Measurements from ENCODE around the gene PGAM2.

Gene PGAM2

DNA sequence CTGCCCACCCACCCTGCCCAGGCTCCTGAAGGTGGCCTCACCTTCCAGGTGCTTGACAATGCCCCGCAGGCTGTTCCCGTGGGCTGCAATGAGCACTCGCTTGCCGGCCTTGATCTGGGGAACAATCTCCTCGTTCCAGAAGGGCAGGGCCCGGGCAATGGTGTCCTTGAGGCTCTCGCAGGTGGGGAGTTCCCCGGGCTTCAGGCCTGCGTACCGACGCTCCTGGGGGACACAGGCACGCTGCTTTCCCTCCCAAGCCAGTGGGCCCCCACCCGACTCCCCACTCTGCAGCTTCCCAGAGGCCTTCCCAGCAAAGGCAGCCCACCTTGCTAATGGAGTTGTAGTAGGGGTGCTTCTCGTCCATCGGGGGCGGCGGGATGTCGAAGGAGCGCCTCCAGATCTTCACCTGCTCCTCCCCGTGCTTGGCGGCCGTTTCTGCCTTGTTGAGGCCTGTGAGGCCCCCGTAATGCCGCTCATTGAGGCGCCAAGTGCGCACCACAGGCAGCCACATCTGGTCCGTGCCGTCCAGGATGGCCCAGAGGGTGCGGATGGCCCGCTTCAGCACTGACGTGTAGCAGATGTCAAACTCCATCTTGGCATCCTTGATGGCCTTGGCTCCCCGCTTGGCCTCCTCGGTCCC, 456 bp downstream of the PGAM2 start:
- no peak for DNase-seq (ENCODE audit: low read depth)

DNA sequence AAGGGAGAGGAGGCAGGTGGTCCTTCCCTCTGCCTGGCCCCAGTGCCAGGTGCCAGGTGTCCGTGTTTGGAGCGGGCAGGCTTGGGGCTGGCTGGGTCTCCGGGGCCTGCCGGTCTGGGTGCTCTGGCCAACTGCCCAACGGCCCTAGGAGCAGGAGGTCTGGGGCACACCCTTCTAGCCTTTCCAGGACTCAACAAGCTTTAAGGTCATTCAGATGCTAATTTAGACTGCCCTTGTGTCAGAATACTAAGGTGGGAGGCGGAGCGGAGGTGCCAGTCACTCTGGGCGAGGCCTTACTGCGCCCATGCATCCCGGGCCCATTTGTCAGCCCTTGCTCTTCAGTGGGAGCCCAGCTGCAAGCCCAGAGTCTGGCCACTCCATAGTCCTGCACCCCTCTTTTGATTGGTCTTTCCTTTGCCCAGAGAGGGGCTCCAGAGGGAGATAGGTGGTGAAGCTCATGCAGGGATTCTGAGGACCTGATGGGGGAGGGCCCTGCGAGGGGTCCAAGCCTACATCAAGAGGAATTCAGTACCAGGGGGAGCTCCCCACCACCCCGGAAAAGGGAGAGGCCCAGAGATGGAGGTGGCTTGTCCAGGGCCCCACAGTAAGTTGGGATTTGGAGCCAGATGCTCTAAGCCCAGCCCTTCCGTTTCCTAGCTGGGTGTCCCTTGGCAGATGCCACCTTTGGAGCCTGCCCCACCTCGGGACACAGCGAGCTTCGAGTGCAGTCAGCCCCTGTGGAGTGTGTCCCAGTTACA, 1.3 kb downstream of the PGAM2 start:
- DNase-seq (ENCODE audit: low read depth): no peak

DNA sequence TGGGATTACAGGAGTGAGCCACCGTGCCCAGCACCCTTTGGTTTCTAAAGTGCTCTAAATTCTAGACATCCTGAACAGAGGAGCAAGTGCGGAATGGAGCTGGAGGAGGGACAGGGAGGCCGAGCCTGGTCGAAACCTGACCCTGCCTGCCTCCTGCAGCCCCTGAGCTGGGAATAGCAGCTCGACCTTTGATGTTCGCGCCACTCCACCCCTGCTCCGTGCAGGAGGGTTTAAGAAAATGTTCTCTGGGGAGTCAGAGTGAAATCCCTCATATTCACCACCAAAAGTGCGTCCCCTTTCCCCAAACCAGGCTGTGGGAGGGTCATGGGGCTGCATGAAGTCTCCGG, 1.8 kb downstream of the PGAM2 start:
- no peak for DNase-seq (ENCODE audit: low read depth)

DNA sequence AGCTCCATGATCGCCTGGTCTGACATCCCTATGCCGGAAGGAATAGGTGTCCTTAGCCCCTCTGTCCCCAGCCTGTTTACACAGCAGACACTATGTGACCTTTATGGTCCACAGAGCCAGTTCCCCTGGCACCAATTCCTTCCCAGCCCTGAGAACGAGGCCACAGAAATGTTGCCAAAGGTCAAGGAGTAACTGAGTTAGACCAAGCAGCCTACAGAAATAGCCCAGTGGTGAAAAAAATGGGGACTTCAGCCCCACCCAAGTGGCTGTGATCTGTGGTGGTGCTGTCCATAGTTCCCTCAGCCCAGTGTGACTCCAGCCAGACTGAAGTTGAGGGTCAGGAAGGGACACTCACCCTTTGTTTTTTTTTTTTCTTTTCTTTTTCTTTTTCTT, 2.5 kb downstream of the PGAM2 start:
- no peak for DNase-seq (ENCODE audit: low read depth)

DNA sequence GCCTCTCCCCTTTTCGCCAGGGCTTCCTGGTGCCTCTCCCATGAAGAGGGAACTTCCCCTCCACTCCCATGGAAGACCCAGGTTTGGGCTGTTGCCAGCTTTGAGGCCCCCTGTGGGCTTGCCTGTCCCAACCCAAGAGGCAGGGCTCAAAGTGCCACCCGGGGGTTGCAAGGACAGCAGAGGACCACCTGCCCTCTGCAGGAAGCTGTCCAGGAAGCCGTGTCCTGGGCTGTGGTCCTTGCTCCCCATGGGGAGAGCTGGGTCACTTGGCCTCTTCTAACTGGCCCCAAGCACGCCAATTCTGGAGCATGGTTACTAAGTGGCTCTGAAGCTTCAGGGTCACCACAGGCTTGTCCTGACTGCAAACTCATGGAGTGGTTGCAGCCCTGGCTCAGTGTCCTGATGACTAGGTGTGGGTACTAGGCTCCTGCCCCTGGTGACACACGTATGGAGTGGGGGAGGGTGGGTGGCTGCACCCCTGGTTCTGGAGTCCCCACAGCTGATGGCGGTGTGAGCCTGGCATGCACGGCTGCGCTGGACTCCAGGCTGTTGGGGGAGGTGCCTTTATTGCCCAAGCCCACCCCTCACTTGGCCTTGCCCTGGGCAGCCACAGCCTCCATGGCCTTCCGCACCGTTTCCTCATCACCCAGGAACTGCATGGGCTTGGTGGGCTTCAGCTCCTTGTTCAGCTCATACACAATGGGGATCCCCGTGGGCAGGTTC, 3.0 kb downstream of the PGAM2 start:
- DNase-seq (ENCODE audit: low read depth): no peak

DNA sequence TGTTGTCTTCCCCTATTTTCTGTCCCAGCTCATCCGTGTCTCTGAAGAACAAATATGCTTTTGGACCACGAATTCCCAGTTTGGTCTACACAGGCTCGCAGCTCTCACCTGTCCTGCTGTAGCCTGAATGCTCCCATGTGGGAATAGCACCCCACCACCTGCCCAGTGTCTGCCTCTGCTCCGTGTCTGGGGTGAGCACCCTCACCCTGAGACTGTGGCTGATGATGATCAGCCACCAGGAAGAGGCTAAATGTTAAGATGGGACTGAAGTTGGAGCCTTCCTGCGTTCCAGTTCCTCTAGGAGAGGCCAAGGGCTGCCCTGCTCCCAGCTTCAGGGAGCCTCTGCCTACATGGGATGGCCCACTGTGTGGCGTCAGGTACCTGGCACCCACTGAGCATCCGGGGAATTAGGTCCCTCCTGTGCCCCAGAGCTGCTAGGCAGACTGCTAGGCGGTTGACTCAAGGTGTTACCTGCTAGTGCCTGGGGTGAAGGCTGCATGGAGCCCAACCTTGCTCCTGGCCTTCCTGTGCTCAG, 3.7 kb downstream of the PGAM2 start:
- no peak for DNase-seq (ENCODE audit: low read depth)

DNA sequence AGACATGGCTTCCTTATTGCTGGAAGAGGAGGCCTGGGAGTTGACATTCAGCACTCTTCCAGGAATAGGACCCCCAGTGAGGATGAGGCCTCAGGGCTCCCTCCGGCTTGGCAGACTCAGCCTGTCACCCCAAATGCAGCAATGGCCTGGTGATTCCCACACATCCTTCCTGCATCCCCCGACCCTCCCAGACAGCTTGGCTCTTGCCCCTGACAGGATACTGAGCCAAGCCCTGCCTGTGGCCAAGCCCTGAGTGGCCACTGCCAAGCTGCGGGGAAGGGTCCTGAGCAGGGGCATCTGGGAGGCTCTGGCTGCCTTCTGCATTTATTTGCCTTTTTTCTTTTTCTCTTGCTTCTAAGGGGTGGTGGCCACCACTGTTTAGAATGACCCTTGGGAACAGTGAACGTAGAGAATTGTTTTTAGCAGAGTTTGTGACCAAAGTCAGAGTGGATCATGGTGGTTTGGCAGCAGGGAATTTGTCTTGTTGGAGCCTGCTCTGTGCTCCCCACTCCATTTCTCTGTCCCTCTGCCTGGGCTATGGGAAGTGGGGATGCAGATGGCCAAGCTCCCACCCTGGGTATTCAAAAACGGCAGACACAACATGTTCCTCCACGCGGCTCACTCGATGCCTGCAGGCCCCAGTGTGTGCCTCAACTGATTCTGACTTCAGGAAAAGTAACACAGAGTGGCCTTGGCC, 4.3 kb downstream of the PGAM2 start:
- no peak for DNase-seq (ENCODE audit: low read depth)

DNA sequence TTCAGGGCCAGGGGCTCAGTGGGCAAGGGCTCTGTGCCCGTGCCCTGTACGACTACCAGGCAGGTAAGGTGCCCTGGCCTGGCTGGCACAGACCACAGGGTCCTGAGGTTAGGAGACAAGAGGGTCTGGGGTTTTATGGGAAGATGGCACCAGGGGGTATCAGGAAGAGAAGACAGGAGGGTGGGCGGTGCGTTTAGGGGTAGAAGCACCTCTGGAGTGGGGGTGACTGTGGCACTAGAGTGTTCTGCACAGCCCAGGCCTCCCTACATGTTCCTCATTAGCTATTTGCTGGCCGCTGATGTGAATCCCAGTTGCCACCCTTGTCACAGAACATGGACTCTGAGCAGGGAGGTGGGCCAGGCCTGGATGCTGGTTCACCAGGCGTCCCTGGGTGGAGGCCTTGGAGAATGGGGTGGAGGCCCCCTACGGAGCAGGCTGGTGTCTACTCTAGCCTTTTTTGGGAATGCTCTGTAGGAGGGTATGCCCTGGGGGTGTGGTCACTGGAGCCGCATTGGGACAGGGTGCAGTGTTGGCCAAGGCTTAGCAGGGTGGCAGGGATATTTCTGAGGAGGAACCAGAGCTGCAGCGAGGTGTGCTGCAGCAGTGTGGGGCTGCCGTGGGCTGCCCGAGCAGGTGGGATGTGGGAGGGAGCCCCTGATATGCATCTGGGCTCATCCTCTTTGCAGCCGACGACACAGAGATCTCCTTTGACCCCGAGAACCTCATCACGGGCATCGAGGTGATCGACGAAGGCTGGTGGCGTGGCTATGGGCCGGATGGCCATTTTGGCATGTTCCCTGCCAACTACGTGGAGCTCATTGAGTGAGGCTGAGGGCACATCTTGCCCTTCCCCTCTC, 5.0 kb downstream of the PGAM2 start:
- DNase-seq (ENCODE audit: low read depth): no peak

DNA sequence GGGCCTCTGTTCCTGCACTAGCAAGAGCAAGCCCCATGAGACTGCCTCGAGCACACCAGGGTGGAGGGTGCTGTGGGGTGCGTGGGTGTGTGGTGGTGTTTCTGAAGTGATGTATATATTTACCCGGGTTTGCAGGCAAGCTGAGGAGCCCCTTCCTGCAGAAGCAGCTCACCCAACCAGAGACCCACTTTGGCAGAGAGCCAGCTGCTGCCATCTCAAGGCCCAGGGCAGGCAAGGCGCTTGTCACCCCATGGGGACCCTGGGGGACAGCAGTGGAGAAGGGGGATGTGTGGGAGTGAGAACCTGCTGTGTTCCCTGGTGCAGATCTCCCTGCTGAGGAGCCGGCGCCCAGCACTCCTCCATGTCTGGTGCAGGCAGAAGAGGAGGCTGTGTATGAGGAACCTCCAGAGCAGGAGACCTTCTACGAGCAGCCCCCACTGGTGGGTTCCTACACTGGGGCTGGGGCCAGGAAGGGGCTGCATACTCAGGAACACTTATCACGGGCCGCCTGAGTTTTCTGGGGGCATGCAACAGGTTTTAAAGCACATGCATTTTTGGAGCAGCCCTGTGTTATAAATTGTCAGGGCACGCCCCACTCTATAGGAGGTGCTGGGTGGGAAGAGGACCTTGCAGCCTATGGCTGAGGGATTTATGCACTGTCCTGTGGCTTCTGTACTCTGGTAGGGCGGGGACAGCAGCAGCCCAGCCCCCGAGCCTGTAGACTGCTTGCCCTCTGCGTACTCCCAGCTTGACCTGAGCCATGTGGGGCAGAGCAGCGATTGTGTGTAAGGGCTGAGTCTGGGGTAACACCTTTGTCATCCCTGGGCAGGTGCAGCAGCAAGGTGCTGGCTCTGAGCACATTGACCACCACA, 5.9 kb downstream of the PGAM2 start:
- peak; percentile 33 for DNase-seq (ENCODE audit: low read depth)

DNA sequence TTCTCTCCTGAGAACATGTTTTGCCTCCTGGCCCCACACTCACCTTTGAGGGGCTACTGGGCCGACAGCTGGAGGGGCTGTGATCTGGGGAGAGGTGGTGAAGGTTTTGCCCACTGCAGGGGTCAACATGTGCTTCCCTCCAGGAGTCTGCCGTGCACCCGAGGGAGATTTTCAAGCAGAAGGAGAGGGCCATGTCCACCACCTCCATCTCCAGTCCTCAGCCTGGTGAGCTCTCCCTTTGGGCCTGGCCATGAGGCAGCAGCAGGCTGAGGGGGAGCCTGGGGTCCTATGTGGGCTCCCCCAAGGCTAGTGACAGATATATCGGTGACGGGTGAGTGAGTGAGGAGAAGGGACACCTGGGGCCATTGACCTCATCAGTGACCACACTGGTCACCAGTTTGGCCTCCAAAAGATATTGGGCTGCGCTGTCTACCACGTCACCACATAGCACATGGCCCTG, 6.6 kb downstream of the PGAM2 start:
- no peak for DNase-seq (ENCODE audit: low read depth)

DNA sequence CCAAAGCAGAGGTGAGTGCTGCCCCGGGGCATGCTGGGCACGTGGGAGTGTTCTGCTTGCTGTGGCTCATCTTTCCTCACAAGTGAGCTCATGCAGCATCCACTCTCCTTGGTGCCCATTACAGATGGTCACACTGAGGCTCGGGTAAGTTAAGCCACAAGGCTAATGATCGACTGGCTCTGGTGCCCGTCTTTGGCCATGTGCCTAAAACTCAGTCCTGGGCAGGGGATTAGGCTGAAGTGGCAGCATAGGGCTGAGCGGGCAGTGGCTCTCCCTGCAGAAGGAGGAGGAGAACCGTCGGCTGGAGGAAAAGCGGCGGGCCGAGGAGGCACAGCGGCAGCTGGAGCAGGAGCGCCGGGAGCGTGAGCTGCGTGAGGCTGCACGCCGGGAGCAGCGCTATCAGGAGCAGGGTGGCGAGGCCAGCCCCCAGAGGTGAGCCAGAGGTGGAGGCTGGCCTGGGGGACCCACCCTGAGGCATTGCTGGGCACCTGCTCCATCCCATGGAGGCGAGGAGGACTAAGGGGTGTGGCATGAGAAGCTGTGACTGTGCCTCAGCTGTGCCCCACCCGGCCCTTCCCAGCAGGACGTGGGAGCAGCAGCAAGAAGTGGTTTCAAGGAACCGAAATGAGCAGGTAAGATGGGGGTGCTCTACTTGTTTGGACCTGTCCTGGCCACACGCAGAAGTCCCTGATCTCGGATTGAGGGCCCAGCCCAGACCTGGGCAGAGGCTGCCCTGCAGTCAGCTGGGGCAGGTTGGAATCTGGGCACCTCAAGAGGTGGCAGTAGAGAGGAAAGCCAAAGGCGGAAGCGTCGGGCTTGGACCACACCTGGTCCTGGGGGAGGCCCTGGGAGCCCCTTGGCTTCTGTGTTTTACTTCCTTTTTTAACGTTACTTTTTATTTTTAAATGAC, 7.3 kb downstream of the PGAM2 start:
- no peak for DNase-seq (ENCODE audit: low read depth)

DNA sequence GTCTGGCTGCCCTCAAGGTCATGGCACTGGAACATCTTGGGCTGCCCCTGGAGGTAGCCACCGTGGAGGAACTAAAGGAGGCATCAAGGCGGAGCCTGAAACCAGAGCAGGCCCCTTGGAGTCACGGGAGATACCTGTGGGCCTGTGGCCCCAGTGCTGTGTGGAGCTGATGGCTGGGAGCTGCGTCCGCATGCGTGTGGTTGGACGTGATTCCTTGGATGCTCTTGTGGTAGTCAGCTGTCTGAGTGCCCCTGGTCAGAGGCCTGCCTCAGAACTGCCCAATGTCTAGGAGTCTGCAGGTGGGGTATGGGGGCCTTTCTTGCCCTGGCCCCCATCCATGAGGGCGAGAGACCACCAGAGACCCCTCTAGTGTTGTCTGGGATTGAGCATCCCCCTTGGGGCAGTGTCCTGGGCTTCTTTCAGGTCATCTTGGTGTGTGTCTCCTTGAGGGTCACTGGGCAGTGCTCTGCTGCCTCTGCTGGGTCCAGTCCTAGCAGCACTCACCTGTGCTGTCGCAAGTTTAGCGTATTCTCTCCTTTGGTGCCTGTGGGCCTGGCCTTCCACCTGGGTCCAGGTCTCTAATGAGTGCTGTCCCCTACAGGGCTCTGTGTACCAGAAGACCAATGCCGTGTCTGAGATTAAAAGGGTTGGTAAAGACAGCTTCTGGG, 8.1 kb downstream of the PGAM2 start:
- no peak for DNase-seq (ENCODE audit: low read depth)

DNA sequence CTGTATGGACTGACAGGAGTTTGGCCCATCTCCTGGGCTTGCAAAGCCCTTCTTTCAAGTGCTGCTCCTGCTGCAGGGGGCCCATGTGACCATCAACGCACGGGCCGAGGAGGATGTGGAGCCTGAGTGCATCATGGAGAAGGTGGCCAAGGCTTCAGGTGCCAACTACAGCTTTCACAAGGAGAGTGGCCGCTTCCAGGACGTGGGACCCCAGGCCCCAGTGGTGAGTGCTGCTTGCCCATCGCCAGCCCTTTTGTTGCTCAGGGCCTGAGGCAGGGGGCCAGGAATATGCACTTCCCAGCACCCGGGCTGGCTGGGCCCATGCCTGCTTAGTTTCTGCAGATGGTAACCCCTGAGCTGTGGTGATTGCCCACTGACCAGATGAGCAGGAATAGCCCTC, 8.7 kb downstream of the PGAM2 start:
- DNase-seq (ENCODE audit: low read depth): no peak

DNA sequence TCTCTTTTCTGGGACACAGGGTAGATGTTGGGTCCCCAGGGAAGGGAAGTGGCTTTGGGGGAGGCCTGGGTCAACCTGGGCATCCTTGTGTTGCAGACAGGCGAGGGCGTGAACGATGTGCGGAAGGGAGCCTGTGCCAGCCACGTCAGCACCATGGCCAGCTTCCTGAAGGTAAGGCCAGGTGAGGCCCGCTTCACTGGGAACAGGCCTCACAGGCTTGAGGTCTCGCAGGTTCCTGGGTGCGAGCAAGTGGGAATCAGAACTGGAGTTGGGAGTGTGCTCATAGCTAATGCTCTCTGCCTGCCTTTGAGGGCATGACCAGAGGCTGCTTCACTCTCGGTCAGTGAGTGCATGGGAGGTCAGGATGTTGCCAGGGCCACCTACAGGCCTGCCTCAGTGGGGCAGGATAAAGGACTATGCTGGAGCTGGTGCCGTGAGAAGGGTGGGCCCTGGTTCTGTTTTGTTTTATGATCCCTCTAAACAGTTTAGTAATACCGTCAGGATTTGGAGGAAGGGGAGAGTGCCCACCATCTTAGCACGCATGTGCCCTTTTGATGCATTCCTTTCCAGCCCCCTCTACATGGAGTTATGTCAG, 12.5 kb downstream of the PGAM2 start:
- DNase-seq (ENCODE audit: low read depth): no peak

DNA sequence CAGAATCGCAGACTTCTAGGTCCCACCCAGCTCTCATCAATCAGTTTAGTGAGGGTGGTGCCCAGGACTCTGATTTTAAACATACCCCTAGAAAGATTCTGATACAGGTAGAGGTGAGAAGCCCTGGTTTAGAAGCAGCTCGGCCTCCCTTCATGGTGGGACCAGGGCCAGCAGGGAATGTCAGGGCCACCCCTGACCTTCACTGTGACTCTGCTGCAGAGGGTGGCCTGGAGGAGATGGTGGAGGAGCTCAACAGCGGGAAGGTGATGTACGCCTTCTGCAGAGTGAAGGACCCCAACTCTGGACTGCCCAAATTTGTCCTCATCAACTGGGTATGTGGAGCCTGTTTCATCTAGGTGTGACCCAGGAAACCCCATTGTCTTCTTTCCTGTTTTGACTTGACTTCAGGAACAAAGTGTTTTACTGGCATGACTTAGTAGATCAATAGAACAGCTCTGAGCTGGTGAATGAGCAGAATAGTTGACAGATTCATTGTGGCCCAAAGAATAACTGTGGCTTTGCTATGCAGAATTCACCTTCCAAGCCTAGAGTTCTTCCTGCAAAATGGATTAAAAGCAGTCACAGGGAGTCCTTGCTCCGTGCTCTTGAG, 13.7 kb downstream of the PGAM2 start:
- no peak for DNase-seq (ENCODE audit: low read depth)

DNA sequence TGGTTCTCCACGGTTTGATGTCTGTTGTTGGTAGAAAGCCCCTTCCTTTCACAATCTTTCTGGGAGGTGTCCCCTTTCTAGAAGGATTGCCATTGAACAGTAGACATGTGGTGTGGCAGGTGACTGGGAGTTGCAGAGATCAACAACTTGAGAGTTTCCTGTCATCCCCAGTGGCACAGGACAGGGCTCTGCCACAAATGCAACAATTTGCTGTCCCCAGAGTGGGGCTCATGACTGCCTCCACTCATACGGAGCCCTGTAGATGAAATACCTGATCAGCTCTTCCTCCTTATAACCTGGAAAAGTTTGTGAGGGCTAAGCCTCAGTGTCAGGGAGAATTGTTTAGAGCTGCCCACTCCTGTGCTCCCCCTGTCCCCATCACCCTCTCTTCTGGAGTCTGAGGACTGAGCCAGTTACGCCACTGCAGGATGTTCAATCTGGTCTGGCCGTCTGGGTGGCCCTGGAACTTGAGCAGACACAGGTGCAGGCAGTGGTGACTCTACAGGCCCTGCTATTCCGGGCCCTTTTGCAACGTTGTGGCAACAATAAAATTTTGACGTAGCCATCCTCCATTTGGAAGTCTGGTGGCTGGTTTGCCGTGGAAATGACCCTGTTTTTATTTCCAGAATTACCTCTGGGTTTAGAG, 14.3 kb downstream of the PGAM2 start:
- no peak for DNase-seq (ENCODE audit: low read depth)

DNA sequence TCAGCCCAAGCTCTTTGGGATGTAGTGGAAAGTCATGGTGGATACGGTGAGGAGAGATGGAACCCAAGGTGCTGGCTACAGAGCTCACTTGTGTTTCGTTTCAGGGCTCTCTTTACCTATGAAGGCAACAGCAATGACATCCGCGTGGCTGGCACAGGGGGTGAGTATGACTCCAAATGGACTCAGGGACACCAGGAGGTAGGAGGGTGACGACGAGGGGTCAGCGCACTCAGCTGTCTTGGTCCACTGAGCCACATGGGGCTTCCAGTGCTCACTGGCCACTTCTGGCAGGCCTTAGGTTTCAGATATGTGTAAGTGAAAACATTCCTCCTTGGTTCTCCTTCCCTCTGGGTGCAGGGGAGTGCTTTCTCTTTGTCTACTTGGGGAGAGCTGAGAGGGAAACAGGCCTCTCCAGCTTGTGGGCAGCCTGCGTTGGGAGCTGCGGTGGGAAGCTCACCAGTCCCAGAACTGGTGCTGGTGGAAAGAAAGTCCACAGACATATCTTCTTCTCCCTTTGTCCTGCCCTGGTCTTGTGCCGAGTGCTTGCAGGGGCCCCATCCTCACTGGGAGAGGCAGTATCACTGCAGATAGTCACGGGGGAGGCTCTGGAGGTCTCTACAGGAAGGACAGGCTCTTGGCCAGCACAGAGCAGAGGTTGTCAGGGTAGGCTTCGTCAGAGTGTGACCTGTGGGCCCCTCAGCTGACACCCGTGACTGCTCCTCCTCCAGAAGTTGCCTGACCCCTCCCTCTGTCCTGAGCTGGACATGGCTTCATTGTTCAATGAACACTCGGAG, 15.0 kb downstream of the PGAM2 start:
- no peak for DNase-seq (ENCODE audit: low read depth)

Data from stimulated activated CD8-positive, alpha-beta memory T cell treated with anti-CD3 and anti-CD28 coated beads, Interleukin-4, amount 100 ng/mL, for 24 hours (primary cell).